ENCODE data around the gene NRIP3.

- TF ChIP-seq CTCF (IDR thresholded peaks at IDR 0.05; ENCODE audit: low read length) (no peak), EZH2 (IDR thresholded peaks at IDR 0.05; ENCODE audit: borderline replicate concordance, low read length) (no peak)
Observed at GRCh38 chr11:9014826-9015225, 11.0 kb upstream of the NRIP3 start.
